GM19324 (cell line): Measurements from ENCODE around the gene ELFN1.

ENCODE experiments used
- ATAC-seq: cut with Tn5 transposase; IDR thresholded peaks from one replicate; pipeline ENCODE4 v1.9.1; 2021; ENCODE audit warnings: mild to moderate bottlenecking, moderate library complexity; ENCODE audit not compliant: unreplicated experiment, low FRiP score

Gene ELFN1

GRCh38 chr7:1662767-1663166 lies 7.3 kb upstream of the ELFN1 start:
- ATAC-seq = no peak

DNA sequence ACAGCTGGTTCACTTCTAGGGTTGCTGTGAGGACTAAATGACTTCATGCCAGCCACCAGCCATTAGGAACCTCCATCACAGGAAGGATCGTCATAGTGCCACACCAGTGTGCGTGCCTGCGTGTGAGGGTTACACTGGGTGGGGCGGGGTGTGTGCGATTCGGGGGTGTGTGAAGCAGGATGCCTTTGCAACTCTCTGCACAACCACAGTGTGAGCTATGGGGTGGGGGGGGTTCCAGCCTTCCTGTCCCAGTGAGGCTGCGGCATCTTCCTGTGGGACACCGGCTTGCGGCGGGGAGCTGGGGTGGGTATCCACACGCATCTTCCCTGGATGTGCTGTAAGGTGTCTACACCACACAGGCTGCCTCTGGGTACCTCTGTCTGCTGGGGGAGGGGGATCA lies 6.9 kb upstream of the ELFN1 start:
- ATAC-seq = no peak

- no peak for ATAC-seq
Observed at GRCh38 chr7:1663857-1664651, 6.0 kb upstream of the ELFN1 start.

DNA sequence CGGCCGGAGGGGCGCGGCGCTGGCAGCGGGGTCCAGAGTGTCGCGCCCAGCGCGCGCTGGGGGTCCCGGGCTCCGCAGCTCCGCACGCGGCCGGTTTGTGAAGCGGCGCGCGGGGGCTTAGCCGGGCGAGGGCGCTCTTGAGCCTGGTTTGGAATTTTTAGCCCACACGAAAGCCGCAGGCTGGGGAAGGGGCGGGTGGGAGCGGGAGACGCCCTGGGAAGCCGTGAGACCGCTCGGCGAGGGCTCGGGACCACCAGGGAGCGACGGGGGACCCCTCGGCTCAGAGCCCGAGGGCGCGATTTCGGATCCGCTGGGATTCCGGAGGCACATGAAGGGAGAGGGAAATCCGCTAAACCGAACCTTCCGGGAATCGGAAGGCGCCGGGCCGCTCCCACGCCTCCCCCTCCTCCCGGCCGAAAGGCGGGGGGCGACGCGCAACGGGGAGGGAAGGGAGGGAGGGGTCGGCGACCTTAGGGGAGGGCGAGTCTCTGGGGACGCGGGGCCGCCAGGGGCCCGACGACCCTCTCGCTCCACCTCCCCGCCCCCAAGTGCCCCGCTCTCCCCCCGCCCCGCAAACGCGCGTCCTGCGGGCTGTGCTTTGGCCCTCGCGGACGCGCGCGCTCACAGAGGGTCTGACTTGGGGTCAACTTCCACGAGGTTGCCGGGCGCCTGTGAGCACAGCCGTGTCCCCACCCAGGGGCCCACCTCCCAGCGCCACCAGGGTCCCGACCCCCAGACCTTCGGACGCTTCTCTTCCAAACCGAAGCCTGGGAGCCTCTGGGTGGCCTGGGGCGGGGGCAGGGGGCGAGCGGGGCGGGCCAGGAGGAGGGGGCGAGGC lies 5.1 kb upstream of the ELFN1 start:
- no peak for ATAC-seq

DNA sequence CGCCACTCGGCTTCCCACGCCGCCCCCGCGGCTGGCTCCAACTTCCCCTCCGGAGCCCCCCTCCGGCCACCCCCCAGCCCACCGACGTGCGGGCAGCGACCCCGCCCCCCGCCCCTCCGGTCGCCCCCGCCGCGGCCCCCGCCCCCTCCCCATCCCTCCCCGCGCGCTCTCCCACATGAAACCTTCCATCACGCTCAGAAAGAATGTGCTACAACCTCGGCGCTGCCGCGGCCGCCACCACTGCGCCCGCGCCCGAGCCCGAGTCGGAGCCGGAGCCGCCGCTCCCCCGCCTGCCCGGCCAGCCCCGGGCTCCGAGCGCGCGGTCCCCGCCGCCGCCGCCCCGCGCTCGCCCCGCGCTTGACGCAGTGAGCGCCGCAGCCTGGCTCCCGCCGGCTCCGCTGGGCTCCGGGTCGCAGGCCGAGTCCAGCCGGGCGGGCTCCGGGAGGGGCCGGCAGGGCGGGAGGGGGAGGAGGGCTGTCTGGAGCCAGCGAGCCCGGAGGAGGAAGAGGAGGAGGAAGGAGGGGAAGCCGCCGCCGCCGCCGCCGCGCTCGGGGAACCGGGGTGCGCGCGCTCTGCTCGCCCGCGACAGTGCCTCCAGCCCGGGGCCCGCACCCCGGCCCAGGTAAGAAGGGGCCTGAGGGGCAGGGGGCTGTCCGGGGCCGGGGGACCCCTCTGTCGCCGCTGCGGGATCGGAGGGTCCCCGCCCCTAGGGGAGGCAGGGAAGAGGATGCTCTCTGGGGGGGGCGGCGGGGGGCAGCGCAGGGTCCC lies 4.3 kb upstream of the ELFN1 start:
- no peak for ATAC-seq

DNA sequence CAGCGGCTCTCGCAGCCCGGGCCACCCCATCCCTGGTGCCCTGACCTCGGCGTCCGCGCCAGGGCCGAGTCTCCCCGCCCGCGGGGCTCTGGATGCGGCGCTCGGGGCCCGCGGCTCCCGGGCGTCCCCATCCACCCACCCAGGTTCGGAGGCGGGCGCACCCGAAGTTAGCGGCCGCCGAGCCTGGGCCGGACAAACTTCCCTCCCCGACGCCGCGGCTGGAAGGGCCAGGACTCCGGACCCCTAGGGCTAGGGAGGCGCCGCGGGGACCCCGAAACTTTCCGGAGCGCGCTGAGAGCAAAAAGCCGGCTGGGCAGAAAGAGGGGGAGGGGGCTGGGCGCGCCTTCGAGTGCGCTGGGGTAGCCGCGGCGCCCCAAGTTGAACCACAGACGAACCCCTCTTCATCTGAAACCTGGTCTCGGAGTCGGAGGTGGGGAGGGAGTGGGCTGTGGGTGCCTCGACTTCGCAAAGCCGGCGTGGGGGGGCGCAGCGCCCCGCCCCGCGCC lies 3.7 kb upstream of the ELFN1 start:
- no peak for ATAC-seq

DNA sequence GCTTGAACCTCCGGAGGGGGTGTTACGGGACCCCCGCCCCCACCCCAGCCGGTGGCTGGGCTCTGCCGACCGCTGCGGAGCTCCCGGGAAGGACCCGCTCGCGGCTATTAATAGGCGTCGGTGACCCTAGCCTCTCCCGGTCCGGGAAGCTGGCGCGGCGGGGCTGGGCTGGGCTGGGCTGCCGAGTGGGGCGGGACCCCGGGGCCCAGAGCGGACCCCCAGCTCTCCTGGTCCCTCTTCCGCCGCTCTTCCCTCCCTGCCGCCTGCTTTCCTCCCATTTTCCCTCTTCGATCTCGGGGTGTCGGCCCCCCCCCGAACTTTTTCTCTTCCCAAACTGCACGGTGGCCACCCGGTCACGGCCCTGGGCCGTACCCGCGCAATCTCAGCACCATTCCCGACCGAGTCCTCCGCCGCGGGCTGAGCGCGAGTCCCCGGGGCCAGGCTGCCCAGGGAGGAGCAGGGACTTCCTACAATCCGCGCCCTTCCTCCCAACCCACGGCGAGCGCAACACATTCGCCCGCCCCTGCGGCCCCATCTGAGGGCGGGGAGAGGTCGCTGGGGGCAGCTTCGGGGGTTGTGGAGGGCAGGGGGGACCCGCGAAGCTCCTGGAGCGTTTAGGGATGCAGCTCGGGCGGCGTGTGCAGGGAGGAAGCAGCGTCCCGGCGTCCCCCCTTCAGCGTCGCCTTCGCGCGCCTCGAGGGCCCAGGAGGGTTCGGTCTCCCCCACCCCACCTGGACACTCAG lies 3.1 kb upstream of the ELFN1 start:
- ATAC-seq = no peak

DNA sequence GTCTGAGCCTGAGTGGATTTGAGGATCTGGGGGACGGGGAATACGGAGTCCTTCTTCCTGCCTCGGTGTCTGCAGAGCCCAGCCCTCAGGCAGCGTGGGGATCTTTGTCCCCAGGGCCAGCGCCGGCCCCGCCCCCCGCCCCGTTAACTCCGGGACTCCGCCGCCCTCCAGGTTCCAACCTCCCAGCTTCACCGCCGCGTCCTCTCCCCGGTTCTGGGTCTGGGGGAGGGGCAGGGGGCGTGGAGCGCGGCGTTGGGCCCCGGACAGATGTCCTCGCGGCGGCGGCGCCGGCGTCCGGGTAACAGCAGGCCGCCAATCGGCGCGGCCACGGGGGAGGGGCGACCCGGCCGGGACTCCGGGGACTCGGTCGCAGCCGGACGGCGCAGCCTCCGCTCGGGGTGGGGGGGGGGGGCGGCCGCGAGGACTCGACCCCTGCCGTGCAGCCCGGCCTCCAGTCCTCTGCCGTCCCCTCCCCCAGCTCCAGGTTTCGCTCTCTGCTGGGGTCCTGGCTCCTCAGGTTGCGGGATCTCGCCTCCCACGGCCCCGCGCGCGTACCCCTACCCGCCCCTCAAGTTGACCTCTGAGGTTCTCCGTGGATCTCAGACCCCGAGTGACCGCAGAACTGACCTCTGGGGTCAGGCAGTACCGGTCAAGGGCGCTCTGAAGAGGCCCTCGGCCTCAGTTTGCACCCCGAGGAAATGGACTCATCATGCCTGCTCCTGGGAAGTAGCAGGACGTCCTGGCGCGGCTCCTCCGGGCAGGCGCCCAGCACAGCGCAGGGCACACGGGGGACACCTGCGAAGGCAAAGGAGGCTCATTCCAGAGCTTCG lies 2.3 kb upstream of the ELFN1 start:
- no peak for ATAC-seq

GRCh38 chr7:1668396-1669063 lies 1.5 kb upstream of the ELFN1 start:
- no peak for ATAC-seq

DNA sequence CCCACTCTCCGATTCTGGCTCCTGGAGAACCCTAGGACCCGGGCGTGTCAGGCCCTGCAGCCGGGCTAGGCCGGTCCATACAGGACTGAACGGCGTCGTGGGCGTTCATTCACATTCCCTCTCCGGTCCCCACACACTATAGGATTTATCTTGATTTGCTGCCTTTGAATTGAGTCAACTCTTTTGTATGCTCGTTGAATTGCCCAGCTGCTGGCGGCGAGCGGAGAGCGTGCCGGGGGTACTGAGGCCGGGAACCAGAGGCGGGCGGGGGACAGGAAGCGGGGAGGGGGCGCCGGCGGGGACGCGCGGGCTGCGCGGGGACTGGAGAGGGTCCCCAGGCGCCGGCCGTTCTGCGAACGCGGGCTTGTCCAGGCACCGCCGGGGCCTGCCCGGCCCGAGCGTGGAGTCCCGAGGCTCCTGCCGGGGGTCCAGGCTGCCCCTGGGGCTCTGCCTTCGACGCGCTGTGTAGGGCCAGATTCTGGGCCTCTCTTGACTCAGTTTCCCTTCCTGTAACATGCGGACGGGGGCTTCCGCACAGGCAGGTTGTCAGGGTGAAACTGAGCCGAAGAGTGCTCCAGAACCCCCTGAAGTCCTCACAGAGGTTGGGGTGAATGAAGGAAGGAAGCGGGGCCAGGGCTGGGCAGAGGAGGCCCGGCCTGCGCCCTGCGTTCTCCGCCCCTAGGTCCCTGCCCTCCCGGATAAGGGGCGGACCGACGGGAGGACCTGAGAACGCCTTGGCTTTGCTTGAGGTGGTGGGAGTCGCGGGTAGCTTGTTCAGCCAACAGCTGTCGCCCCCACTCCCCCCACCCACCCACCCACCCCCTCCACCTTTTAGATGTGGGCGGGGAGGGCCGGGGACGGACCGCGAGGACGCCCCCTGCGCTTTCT lies 769 bp upstream of the ELFN1 start:
- no peak for ATAC-seq

GRCh38 chr7:1670894-1671593 lies 967 bp downstream of the ELFN1 start:
- no peak for ATAC-seq

DNA sequence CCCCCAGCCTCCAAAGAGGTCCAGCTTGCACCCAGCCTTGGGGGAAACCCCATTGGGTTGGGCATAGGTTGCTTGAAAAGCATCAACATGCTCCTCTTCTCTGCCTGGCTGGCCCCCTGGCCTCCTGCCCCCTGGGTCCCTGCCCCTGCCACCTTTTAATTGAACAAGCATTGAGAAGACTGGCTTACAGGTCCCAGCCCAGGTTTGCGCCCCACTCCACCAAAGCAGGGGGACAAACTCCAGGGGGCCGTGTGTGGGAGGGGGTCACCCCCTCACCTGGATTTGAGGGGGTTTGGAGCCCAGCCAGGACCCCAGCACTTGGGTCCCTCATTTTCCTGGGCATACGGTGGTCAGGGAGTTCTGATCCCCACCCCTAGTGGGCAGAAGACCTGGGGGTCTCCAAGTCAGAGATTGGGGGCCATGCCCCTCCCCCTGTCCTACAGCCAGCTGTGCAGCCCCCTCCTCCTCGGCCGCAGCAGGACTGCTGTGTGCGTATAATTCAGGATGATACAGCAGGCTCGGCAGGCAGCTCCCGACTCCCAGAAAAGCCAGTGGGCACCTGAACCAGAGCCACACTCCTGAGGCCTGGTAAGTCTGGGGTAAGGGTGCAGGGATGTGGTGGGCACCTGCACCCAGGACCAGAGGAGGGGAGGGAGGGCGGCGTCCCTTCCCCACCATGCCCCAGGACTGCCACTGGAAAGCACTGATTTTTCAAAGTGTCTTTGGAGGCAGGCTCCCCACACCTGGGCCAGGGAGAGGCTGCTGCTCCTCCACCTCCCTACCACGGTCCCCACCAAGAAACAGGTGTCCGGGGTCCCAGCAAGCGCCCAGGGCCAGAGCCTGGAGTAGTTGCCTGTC lies 1.7 kb downstream of the ELFN1 start:
- ATAC-seq = no peak

- ATAC-seq = no peak
Observed at GRCh38 chr7:1672851-1673486, 2.9 kb downstream of the ELFN1 start.

DNA sequence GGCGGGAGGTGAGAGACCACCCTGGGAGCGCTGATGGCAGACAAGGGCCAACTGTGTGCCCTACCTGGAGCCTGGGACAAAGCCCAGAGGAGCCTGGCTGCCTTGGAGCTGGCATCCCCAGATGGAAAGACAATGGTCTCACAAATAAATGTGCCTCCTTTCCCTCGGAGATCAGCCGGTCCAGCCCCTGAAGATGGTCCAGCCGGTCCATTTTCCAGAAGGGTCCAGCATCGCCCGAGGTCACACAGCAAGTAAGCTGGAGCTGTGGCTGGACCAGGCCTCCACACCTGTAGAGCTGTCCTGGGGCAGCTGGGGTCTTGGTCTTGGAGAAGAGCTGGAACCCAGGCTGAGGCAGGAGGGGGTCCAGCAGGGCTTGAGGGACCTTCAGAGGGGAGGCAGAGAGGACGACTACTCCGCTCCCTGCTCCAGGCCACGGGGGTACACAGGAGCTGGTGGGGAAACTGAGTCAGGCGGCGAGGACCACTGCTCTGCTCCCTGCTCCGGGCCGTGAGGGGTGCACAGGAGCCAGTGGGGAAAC lies 3.6 kb downstream of the ELFN1 start:
- no peak for ATAC-seq

DNA sequence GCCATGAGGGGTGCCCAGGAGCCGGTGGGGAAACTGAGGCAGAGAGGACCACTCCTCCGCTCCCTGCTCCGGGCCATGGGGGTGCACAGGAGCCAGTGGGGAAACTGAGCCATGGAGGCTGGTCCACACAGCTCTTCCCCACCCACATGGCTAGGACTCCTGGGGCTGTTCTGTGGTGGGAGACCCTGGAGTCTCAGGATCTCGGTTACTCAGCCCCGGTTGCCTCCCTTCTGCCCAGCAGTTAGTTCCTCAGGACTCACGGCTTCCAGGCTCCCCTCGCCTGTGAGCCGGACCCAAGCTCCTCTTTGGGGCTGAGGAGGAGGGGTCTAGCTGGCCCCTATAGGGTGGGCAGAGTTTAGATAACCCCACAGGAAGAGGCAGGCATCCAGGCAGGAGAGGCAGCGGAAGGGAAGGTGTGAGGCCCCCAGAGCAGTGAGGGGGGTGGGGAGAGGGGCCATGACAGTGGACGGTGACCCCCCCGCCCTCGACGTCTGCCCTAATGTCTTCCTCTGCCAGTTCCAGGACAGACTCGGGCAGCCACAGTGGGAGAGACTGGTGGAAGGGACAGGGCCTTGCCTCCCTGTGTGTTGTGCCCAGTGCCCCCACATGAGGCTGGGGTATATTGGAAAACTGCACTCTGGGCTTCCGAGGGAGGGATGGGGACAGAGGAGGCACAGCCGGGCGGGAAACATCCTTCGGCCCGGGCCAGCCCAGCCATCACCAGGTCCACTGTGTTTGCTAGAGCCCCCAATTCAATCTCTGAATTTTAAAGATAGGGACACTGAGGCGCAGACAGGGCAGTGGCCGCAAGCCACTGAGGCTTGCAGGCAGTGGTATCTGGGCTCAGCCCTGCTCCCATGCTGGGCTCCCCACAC lies 4.3 kb downstream of the ELFN1 start:
- no peak for ATAC-seq
